Cardiac fibroblast (primary cell): ENCODE measurements around the gene CDK14.

Source experiments
- DNase-seq, 2 donors: peaks; one replicate each; pipeline versions ENCODE4 v3.0.0 to v3.0.0-alpha.2; 2010; ENCODE audit warnings: low read depth in 2 of 2
- H3K4me3 ChIP-seq, 2 donors: replicated peaks in 1 of 2; 1 replicate in 1 of 2; 2 replicates in 1 of 2; pipeline ENCODE4 v1.5.1; 2011; ENCODE audit warnings: low read depth in 2 of 2, low read length in 2 of 2, mild to moderate bottlenecking in 2 of 2, moderate library complexity in 1 of 2
- CTCF ChIP-seq: IDR thresholded peaks from one replicate; pipeline ENCODE4 v1.5.1; 2011; ENCODE audit warnings: low read depth, mild to moderate bottlenecking, low read length, inconsistent platforms

Gene CDK14

DNA sequence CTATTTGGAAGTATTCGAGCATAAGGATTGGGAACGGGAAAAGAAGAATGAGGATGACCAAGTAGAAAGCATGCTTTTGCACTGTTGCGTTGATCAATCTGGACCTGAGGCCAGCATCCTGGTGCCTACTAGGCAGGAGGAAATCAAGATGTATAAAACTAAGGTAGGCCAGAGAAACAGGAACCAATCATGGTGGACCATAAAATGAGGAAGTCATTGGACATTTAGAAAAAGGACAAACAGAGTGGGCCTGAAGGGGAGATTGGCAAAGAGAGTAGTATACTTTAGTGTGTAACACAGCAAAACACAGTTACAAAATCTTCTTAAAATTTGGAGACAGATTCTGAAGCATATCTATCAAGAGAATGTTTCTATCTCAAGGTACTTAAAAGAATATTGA is 497.1 kb downstream of the CDK14 start:
- no peak for DNase-seq
- no peak overlapping the region for H3K4me3 ChIP-seq
- no peak for TF ChIP-seq CTCF

DNA sequence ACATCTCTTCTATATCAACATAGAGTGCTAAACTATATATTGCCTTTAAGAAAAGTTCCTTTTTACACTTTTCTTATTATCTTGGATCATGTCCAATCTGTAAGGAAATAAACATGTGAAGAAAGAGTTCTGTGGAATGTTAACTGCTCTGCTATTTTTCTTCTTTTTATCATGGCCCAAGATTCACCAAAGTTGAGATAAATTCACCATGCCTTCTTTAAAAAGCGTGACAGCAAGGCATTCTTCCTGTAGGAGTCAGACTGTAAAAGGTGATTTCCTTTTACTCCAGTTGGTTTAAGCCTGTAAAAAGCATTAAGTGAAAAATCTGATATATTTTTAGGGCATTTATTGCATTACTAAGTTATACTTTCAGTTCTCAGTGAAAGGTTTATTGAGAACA is 502.4 kb downstream of the CDK14 start:
- no peak overlapping the region for H3K4me3 ChIP-seq
- peak; percentile 43 to 61 for DNase-seq
- no peak for TF ChIP-seq CTCF

GRCh38 chr7:91103363-91103762 is 507.2 kb downstream of the CDK14 start:
- H3K4me3 ChIP-seq: no peak overlapping the region
- no peak for DNase-seq
- TF ChIP-seq CTCF: no peak

- DNase-seq: no peak
- TF ChIP-seq CTCF: no peak
- no peak overlapping the region for H3K4me3 ChIP-seq
Observed at GRCh38 chr7:91107460-91107859, 511.3 kb downstream of the CDK14 start.

DNA sequence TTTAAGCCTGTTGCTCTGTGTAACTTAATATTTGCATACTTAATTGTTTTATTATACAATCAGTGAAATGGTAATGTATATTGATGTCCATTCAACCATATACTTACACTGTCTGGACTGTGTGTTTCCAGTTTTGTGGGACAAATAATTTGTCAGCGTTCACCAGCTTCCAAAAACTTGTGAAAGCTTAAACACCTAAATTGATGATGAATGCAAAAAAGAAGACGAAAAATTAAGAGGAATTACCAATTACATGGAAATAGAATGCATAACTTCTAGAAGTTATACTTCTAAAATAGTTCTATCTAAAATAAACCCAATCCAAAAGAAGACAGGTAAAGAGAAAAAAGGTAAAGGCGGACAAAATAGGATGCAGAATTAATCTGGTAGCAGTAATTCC is 513.1 kb downstream of the CDK14 start:
- TF ChIP-seq CTCF: no peak
- no peak for DNase-seq
- no peak overlapping the region for H3K4me3 ChIP-seq

DNA sequence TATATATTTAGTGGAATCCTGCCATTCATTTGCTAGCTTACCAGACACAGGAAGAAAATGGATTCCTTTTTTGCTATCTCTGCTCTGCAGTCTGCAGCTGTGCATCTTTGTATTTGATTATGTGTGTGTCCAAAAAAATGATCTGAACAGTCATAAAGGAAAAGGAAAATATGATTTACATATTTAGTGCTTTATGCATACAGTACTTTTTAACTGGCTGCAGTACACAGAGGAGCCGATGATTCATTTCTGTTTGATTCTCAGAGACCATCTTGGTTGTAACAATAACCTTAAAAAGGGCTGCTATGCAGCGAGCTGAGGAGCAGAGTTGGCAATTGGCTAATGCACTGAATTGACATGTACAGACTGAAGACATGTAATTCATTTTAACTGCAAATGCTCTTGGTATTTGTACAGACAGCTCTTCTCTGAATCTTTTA is 516.8 kb downstream of the CDK14 start:
- peak; percentile 28 to 47 for DNase-seq
- H3K4me3 ChIP-seq: no peak overlapping the region
- no peak for TF ChIP-seq CTCF

DNA sequence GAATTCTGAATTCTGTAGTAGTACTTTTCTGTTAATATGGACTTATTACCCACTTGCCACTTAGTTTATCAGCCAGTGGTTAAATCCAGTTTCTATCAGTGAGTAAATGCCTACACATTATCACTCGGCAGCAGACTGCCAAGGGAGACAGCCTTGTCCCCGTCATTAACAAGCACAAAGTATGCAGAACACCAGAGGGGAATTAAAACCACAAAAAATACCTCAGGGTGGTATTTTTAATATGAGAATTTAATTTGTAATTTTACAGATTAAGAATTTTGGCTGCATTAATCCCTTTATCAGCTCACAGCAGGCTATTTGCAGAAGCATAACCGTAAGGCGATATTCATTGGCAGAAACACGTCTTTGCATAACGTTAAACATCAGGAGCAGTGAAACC is 518.1 kb downstream of the CDK14 start:
- no peak for TF ChIP-seq CTCF
- H3K4me3 ChIP-seq: no peak overlapping the region
- no peak for DNase-seq
